Sigmoid colon (tissue), 7 donors: Measurements from ENCODE around the gene CR1. TPM values are rescaled to one million over a fixed set of nuclear protein-coding genes. Genes with fewer than 3 reads are reported as not detected.
"Not testable (repeated sequence)": the region's sequence is repeated elsewhere in the genome, so short reads cannot be mapped to it uniquely, and the experiment has no call there.

Source experiments
- DNase-seq: peaks from one replicate; pipeline ENCODE4 v3.0.0-alpha.2; 2019
- H3K27ac ChIP-seq, 4 donors: fragments of 200-600 bp; sonication (generic); one replicate each; pipeline ENCODE4 v1.5.1; 2016 to 2019; ENCODE audit warnings: mild to moderate bottlenecking in 1 of 4
- H3K27me3 ChIP-seq, 3 donors: fragments of 200-600 bp; sonication (generic); one replicate each; pipeline ENCODE4 v1.5.1; 2019; ENCODE audit warnings: mild to moderate bottlenecking in 1 of 3
- H3K36me3 ChIP-seq, 4 donors: fragments of 200-600 bp; sonication (generic); one replicate each; pipeline ENCODE4 v1.5.1; 2016 to 2019
- H3K4me1 ChIP-seq, 4 donors: fragments of 200-600 bp; sonication (generic); one replicate each; pipeline ENCODE4 v1.5.1; 2017 to 2019
- H3K4me3 ChIP-seq, 4 donors: fragments of 200-600 bp; sonication (generic); one replicate each; pipeline ENCODE4 v1.5.1; 2017 to 2019; ENCODE audit warnings: mild to moderate bottlenecking in 2 of 4, moderate library complexity in 1 of 4
- H3K9me3 ChIP-seq, 4 donors: fragments of 200-600 bp in 3 of 4; sonication (generic) in 3 of 4; one replicate each; pipeline versions ENCODE4 v1.5.1 to v1.6.1; 2013 to 2019
- CTCF ChIP-seq, 4 experiments: fragments of 450-650 bp in 3 of 4; fragments of 200-600 bp in 1 of 4; IDR thresholded peaks; one replicate each; pipeline ENCODE4 v1.5.1; 2016 to 2019; ENCODE audit warnings: antibody characterized with exemption in 4 of 4, mild to moderate bottlenecking in 3 of 4, moderate library complexity in 2 of 4
- EP300 ChIP-seq, 4 donors: sonication (generic); formaldehyde crosslinking; IDR thresholded peaks; one replicate each; pipeline ENCODE4 v1.6.1; 2017; ENCODE audit warnings: antibody characterized with exemption in 4 of 4
- POLR2A ChIP-seq, 2 donors: fragments of 450-650 bp; IDR thresholded peaks; one replicate each; pipeline ENCODE4 v1.6.1; 2016; ENCODE audit warnings: antibody characterized with exemption in 2 of 2, mild to moderate bottlenecking in 2 of 2, moderate library complexity in 2 of 2
- POLR2AphosphoS5 ChIP-seq, 4 donors: sonication (generic); formaldehyde crosslinking; IDR thresholded peaks; one replicate each; pipeline ENCODE4 v1.6.1; 2017; ENCODE audit warnings: antibody characterized with exemption in 4 of 4
- WGBS, 2 donors: extraction: QIAGEN DNeasy Blood & Tissue Kit; methylation state at CpG; one replicate each; pipeline ENCODE4 v1.1.7; 2013; 5-methylcytosine and 5-hydroxymethylcytosine counted together
- intact Hi-C: fragments of 100-400 bp; cut with DNase I; formaldehyde crosslinking; loops from one replicate; pipeline ENCODE4 v1.15.1; 2023
- polyA plus RNA-seq, 3 donors: library from polyadenylated mRNA; stranded (reverse); fragments of 200-250 nt; gene quantifications; one replicate each; pipeline ENCODE4 v1.2.3, GENCODE V29; 2013
- total RNA-seq, 4 donors: library from RNA; depleted of rRNA; stranded (reverse); fragments of >200 nt; gene quantifications; one replicate each; pipeline ENCODE4 v1.1.0, GENCODE V29; 2016
- donor health status: healthy with polysubstance abuse.
- donor health status: Bipolar disorder and iron deficiency.
- donor health status: healthy.

CR1 gene
- total and polyA plus RNA-seq, 7 donors = 0.46 to 11.5 (median 5.8) TPM

- Histone ChIP-seq H3K4me1 (no peaks in the 10 kb centered on the region), H3K4me3 (no peak overlapping the region), H3K27ac (no peak overlapping the region), H3K36me3 (no peaks in the 10 kb centered on the region), H3K9me3 (no peaks in the 10 kb centered on the region), H3K27me3 (no peaks in the 10 kb centered on the region)
- TF ChIP-seq POLR2AphosphoS5 (IDR thresholded peaks at IDR 0.05) (no peak), CTCF (IDR thresholded peaks at IDR 0.05) (no peak), POLR2A (IDR thresholded peaks at IDR 0.05) (no peak), EP300 (IDR thresholded peaks at IDR 0.05) (no peak)
- intact Hi-C loops = no loop called here
- DNase-seq = no peak
- WGBS, 2 donors = 76 to 77% methylated on average over 8 of the region's 8 CpGs
These were observed 85.7 kb downstream of the CR1 start for GRCh38 chr1:207581496-207582153.

GRCh38 chr1:207589506-207589905 lies 93.5 kb downstream of the CR1 start:
- intact Hi-C loops, DNase-seq, H3K4me3 ChIP-seq, H3K36me3 ChIP-seq, H3K9me3 ChIP-seq, H3K27me3 ChIP-seq, H3K27ac ChIP-seq, H3K4me1 ChIP-seq: not testable (repeated sequence)
- WGBS, 2 donors = 87 to 94% methylated on average over 4 of the region's 4 CpGs

GRCh38 chr1:207591205-207591604 lies 95.2 kb downstream of the CR1 start:
- DNase-seq, H3K4me1 ChIP-seq: not testable (repeated sequence)
- WGBS, 2 donors = 44 to 87% methylated on average over 5 of the region's 5 CpGs

GRCh38 chr1:207594095-207594494 lies 98.1 kb downstream of the CR1 start:
- DNase-seq, H3K4me3 ChIP-seq, H3K27ac ChIP-seq, H3K36me3 ChIP-seq, H3K9me3 ChIP-seq, H3K27me3 ChIP-seq, H3K4me1 ChIP-seq, intact Hi-C loops: not testable (repeated sequence)
- 77 to 92% methylated on average over 4 of the region's 4 CpGs for whole genome bisulfite sequencing, 2 donors

More at GRCh38 chr1:207591205-207591604, 95.2 kb downstream of the CR1 start:
- H3K4me3 ChIP-seq, intact Hi-C loops, H3K27me3 ChIP-seq, H3K36me3 ChIP-seq, H3K9me3 ChIP-seq: not testable (repeated sequence)
- H3K27ac ChIP-seq = peak overlapping the region in 1 of 4 donors; percentile 29

- intact Hi-C loops = no loop called here
- Histone ChIP-seq H3K36me3 (no peaks in the 10 kb centered on the region), H3K9me3 (no peaks in the 10 kb centered on the region), H3K4me3 (no peak overlapping the region), H3K27ac (no peak overlapping the region), H3K4me1 (no peaks in the 10 kb centered on the region), H3K27me3 (no peaks in the 10 kb centered on the region)
- DNase-seq = no peak
- no peak for TF ChIP-seq EP300 (IDR thresholded peaks at IDR 0.05)
- TF ChIP-seq CTCF (IDR thresholded peaks at IDR 0.05) = no peak
- no peak for TF ChIP-seq POLR2AphosphoS5 (IDR thresholded peaks at IDR 0.05)
- no peak for TF ChIP-seq POLR2A (IDR thresholded peaks at IDR 0.05)
- WGBS, 2 donors = 40 to 70% methylated on average over 6 of the region's 6 CpGs
These were observed 107.8 kb downstream of the CR1 start for GRCh38 chr1:207603777-207604176.

GRCh38 chr1:207605444-207606361 lies 109.7 kb downstream of the CR1 start:
- H3K9me3 ChIP-seq = no peaks in the 10 kb centered on the region
- TF ChIP-seq POLR2A (IDR thresholded peaks at IDR 0.05) = no peak
- no peak overlapping the region for H3K4me3 ChIP-seq

More at GRCh38 chr1:207605444-207606361, 109.7 kb downstream of the CR1 start:
- intact Hi-C loops = no loop called here
- 89 to 94% methylated on average over 7 of the region's 7 CpGs for WGBS, 2 donors
- no peak for DNase-seq
- H3K27ac ChIP-seq = no peak overlapping the region
- no peaks in the 10 kb centered on the region for H3K4me1 ChIP-seq
- no peaks in the 10 kb centered on the region for H3K27me3 ChIP-seq
- no peaks in the 10 kb centered on the region for H3K36me3 ChIP-seq
